KOPT-K1 (cell line): ENCODE results near the gene MCM3AP.
A peak's percentile ranks its signal among the peaks of the same experiment; 100 is the strongest.
"Not testable (repeated sequence)": the region's sequence is repeated elsewhere in the genome, so short reads cannot be mapped to it uniquely, and the experiment has no call there.

Experiments
- H3K27ac ChIP-seq: fragments of 200-600 bp; sonication (generic); 2 replicates; pipeline ENCODE4 v1.5.1; 2016; ENCODE audit warnings: antibody characterized with exemption, mild to moderate bottlenecking, low read depth, low read length; ENCODE audit not compliant: poor library complexity, severe bottlenecking
- H3K36me3 ChIP-seq: fragments of 200-600 bp; sonication (generic); 2 replicates; pipeline ENCODE4 v1.5.1; 2017; ENCODE audit warnings: antibody characterized with exemption, mild to moderate bottlenecking, low read length, moderate library complexity; ENCODE audit not compliant: insufficient read depth
- H3K9me3 ChIP-seq: fragments of 200-600 bp; sonication (generic); 2 replicates; pipeline ENCODE4 v1.5.1; 2017; ENCODE audit warnings: antibody characterized with exemption, low read length, mild to moderate bottlenecking; ENCODE audit not compliant: insufficient read depth, poor library complexity, severe bottlenecking

The MCM3AP gene

DNA sequence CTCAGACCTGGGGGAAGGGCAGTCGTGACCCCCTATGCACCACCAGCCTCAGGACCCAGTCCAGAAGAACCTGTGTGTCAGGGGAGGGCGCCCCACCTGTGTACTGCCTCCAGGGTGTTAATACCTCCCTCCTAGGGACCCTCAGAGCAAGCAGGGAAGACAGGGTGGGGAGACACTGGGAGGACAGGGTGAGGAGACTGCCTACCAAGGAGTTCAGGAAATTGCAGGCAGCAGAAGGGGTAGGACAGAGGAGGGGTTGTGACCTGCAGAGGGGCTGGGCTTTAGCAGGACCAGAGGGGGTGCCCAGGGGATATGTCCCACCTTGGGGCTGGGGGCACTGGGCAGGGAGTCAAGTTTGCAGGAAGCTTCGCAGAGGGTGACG is 33.0 kb upstream of the MCM3AP start:
- Histone ChIP-seq H3K9me3 (no peaks in the 10 kb centered on the region), H3K27ac (peak overlapping the region; percentile 3), H3K36me3 (peaks cover 71% of the 10 kb centered on the region)

DNA sequence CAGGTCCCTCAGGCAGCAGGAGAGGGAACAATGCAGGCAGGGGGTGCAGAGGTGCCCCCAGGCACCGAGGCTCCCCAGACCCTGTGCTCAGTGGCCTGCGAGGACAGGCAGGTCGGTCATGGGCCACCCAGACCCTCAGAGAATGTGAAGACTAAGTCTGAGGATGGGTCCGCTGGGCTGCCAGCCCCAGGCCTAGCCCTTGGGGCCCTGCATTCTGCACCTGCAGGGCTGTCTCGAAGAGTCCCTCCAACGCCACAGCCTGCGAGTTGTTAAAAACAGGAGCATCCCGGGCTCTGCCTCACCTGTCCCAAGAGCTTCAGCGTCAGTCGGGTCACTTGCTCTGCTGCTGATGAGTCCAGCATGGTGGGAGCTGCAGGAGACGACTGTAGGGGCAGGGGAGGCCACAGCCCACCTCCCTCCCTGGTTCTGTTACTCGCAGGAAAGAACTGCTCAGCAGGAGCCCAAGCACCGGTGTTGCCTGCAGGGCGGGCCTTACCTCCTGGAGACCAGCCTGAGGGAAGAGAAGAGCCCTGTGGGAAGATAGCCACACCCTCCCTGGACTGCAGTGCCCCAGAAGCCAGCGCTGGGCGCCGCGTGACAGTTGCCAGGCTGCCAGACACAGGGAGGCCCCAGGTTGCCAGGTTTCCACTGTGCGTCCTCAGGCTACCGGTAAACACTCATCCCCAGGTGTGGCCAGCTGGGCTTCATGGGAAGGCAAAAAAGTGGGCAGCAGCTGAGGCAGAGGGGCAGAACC is 32.5 kb upstream of the MCM3AP start:
- Histone ChIP-seq H3K36me3 (peaks cover 74% of the 10 kb centered on the region), H3K9me3 (no peaks in the 10 kb centered on the region), H3K27ac (no peak overlapping the region)

DNA sequence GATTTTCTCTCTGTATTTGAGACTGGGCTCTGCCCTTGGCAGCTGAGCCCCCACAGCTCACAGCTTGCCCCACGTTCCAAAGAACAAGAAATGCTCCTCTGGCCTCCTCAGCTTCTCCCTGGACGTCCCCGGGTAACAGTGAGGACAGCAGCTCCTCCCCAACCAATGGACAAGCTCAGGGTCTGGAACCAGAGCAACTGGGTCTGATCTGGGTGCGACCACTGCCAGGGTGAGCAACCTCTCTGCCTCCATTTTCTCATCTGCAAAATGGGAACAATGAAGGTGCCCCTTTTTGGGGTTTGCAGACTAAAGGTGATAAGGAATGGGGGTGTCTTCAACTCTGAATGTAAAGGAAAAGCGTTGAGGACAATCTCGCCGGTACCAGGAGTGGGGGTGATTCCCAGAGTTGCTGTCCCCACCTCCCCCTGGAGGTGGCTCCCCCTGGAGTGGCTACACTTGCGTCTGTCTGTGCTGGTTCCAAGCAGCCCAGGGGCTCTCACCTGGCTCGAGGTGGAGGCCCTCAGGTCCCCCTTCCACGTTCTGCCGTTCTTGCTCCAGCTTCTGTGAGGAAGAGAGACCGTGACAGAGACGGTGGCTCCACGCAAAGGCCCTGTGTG is 31.4 kb upstream of the MCM3AP start:
- H3K36me3 ChIP-seq = peaks cover 67% of the 10 kb centered on the region
- no peaks in the 10 kb centered on the region for H3K9me3 ChIP-seq
- no peak overlapping the region for H3K27ac ChIP-seq

DNA sequence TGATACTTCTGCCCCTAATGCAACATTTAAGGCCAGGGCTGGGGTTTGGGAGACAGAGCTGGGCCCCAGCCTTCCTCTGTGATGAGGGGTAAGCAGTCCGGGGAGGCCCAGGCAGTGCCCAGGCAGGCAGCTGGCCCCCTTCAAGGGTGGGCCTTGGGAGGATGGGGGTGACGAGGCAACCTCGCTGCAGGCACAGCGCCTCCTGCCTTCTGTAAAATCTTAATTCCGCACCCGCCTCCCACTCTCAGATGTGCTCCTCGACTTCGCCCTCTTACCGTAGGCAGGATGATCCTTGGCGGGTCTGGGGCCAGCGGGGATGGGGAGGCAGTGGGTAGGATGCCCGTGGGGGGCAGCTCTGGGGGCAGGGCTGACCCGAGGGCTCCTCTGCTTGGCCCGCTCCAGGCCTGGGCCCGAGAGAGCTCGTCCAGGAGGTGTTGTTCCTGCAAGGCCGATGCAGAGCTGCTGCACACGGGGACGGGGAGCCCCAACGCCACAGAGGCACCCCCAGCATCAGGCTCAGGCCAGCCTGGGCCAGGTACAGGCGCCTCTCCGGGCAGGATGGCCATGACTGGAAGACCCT is 29.1 kb upstream of the MCM3AP start:
- Histone ChIP-seq H3K36me3 (peaks cover 76% of the 10 kb centered on the region), H3K9me3 (no peaks in the 10 kb centered on the region), H3K27ac (no peak overlapping the region)

DNA sequence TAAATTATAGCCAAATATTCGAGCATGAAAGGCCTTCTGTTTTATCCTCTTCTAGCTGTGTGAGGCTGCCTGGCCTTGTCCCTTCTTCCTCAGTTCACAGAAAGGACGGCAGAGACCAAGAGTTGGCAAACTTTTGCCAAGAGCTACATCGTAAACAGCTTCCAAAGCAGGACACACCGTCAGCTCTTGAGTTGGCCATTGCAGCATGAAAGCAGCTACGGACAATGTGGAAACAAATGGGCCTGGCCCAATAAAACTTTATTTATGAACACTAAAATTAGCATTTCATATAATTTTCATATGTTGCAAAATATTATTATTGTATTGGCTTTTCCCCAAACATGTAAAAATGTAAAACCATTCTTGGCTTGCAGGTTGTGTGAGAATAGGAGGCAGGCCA is 27.5 kb upstream of the MCM3AP start:
- no peaks in the 10 kb centered on the region for H3K9me3 ChIP-seq
- H3K27ac ChIP-seq = no peak overlapping the region
- peaks cover 82% of the 10 kb centered on the region for H3K36me3 ChIP-seq

DNA sequence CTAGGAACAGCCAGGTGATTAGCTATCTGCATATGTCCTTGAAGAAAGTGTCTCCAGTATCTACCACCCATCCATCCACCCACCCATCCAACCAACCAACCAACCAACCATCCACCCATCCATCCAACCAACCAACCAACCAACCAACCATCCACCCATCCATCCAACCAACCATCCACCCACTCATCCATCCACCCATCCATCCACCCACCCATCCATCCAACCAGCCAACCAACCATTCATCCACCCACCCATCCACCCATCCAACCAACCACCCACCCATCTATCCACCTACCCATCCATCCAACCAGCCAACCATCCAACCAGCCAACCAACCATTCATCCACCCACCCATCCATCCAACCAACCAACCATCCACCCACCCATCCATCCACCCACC is 26.2 kb upstream of the MCM3AP start:
- Histone ChIP-seq H3K27ac (no peak overlapping the region), H3K9me3 (no peaks in the 10 kb centered on the region), H3K36me3 (peaks cover 78% of the 10 kb centered on the region)

DNA sequence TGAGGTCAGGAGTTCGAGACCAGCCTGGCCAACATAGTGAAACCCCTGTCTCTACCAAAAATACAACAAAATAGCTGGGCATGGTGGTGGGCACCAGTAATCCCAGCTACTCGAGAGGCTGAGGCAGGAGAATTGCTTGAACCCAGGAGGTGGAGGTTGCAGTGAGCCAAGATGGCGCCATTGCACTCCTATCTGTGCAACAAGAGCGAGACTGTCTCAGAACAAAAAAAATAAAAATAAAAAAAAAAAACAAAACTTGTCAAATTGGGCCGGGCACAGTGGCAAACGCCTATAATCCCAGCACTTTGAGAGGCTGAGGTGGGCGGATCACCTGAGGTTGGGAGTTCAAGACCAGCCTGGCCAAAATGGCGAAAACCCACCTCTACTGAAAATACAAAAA is 24.8 kb upstream of the MCM3AP start:
- peaks cover 74% of the 10 kb centered on the region for H3K36me3 ChIP-seq

DNA sequence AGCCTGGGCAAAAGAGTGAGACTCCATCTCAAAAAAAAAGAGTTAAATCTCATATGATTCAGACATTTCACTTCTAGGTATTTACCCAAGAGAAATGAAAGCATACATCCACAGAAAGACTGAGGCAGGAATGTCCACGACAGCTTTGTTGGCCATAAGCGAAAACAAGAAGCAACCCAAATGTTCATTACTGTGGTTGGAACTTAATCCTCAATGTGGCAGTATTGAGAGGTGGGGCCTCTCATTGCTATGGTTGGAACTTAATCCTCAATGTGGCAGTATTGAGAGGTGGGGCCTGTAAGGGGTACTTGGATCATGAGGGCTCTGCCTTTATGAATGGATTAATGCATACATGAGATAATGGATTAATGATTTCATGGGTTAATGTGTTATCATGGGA is 23.0 kb upstream of the MCM3AP start:
- H3K9me3 ChIP-seq = no peaks in the 10 kb centered on the region
- H3K27ac ChIP-seq = no peak overlapping the region
- peaks cover 71% of the 10 kb centered on the region for H3K36me3 ChIP-seq

More for the DNA sequence above, 24.8 kb upstream of the MCM3AP start:
- H3K27ac ChIP-seq, H3K9me3 ChIP-seq: not testable (repeated sequence)

DNA sequence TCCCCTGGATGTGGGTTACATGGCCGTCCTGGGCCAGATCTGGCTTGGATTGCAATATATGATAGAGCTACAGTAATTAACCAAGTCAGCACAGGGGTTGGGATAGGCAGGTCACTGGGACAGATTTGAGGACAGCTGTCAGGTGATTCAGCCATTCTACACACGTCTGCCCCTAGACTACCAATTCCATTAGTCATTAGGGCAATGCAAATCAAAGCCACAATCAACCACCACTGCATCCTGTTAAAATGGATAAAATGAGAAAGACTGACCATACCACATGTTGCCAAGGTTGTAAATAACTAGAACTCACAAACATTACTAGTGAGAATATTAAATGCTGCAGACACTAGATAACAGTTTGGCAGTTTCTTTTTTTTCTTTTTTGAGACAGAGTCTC is 22.2 kb upstream of the MCM3AP start:
- no peak overlapping the region for H3K27ac ChIP-seq
- H3K36me3 ChIP-seq = peaks cover 67% of the 10 kb centered on the region
- H3K9me3 ChIP-seq = no peaks in the 10 kb centered on the region

DNA sequence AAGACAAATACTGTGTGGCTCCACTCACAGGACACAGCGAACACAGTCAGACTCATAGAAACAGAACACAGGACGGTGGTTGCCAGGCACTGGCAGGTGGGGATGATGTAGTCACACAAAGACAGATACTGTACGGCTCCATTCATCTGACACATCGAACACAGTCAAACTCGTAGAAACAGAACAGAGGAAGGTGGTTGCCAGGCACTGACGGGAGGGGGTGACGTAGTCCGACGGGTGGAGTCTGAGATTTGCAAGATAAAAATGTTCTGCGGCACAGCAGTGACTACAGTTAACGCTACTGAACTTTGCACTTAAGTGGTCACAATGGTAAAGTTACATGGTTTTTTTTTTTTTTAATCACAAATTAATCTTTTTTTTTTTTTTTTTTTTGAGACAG is 19.5 kb upstream of the MCM3AP start:
- Histone ChIP-seq H3K9me3 (no peaks in the 10 kb centered on the region), H3K36me3 (peaks cover 78% of the 10 kb centered on the region), H3K27ac (no peak overlapping the region)

DNA sequence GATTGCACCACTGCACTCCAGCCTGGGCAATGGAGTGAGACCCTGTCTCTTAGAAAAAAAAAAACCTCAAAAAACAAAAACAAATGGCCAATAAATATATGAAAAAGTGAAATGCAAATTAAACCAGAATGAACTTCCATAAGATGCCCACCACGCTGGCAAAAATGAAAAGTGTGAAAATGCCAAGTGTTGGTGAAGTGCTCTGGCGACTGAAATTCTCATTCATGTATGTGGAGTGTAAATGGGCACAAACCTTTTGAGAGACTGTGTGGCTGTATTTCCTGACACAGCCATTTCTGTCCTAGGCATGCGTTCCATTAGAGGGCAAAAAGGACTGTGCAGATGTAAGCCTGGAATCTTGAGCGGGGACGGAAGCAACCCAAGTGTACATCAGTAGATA is 19.0 kb upstream of the MCM3AP start:
- Histone ChIP-seq H3K9me3 (no peaks in the 10 kb centered on the region), H3K36me3 (peaks cover 80% of the 10 kb centered on the region), H3K27ac (no peak overlapping the region)

DNA sequence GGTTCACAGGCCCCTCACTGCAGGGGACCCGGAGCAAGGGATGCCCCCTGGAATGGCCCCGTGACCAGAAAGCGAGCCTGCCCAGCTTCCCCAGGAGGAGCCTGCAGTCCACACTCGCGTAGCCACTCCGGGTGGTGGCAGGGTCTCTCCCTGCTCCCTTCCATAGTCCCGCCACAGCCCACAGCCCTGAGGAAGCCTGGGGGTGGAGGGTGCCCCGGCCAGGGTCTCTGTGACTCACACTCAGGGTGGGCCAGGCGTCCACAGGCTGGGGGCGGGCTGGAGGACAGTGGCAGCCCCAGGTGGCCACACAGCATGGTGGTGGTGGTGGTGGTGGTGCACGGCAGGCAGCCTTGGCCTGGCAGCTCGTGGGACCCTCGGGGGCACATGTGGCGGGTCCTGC is 16.3 kb upstream of the MCM3AP start:
- H3K9me3 ChIP-seq = no peaks in the 10 kb centered on the region
- H3K27ac ChIP-seq = no peak overlapping the region
- H3K36me3 ChIP-seq = peaks cover 64% of the 10 kb centered on the region

DNA sequence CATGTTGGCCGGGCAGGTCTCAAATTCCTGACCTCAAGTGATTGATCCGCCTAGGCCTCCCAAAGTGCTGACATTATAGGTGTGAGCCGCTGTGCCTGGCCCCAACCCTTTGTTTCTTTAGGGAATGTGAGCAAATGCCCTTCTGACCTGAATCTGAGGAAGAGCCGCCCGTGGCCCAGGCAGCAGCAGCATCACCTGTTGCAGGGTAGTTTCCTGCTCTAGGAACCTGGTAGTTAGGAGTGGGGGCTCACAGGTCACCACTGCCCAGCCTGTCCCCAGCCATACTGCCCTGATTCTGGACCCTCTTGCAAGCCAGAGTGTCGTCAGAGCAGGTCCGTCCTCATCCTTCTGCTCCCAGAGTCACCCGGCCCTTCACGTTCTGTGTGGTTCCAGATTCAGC is 13.8 kb upstream of the MCM3AP start:
- Histone ChIP-seq H3K36me3 (peaks cover 45% of the 10 kb centered on the region), H3K9me3 (no peaks in the 10 kb centered on the region), H3K27ac (no peak overlapping the region)

DNA sequence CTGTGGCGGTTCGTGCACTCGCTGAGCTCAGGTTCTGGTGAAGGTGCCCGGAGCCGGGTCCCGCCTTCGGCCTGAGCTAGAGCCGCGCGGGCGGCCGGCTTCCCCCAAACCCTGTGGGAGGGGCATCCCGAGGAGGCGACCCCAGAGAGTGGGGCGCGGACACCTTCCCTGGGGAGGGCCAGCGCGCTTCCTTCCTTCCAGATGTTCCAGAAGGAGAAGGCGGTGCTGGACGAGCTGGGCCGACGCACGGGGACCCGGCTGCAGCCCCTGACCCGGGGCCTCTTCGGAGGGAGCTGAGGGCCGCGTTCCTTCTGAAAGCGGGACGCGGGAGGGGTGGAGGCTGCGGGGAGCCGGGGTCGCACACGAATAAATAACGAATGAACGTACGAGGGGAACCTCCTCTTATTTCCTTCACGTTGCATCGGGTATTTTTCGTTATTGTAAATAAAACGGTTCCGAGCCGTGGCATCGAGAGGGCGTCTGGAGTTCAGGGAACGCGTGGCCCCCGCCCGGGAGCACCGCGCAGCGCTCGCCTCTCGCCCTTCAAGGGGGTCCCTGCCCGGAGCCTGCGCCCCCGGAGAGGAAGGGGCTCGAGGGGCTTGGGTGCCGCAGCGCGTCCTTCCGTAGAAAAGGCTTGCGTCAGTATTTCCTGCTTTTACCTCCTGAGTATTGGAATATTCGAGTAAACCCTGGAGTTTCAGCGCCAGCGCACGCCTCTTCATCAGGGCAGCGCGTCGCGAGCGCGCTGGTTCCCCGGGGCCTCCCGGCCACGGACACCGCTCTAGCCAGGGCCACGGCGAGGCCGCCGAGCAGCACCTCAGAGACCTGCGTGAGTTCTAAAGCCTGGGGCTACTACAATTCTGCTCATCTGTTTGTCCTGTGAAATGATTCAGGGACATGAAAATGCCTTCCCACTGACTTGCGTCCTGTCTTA is 12.2 kb upstream of the MCM3AP start:
- no peak overlapping the region for H3K27ac ChIP-seq
- H3K36me3 ChIP-seq = peaks cover 39% of the 10 kb centered on the region
- H3K9me3 ChIP-seq = no peaks in the 10 kb centered on the region
